Measurements from ENCODE around the gene PIGBOS1. TPM values are rescaled to one million over a fixed set of nuclear protein-coding genes. Genes with fewer than 3 reads are reported as not detected.

Gene PIGBOS1
- total and polyA plus RNA-seq, 9 of the 15 experiments (the other 6 are each of a cell fraction or from before 2014, with no cell fraction given) = 25.2 to 76.2 (median 46.0) TPM

DNA sequence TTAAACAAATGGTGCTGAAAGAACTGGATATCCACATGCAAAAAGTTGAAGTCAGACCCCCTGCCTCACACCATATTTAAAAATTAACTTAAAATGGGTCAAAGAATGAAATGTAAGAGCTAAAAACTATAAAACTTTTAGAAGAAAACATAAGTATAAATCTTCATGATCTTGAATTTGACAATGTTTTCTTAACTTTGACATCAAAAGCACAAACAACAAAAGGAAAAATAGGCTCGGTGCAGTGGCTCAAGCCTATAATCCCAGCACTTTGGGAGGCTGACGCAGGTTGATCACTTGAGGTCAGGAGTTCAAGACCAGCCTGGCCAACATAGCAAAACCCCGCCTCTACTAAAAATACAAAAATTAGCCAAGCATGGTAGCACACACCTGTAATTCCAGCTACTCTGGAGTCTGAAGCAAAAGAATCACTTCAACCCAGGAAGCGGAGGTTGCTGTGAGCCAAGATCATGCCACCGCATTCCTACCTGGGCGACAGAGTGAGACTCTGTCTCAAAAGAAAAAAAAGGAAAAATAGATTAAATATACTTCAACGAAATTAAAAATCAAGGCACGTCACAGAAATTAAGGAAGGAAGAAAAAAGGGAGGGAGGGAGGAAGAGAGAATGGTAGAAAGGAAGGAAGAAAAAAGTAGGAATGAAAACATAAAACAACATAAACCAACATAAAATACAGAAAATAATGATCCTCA, 30.8 kb downstream of the PIGBOS1 start (continued):
- TF ChIP-seq NKRF (IDR thresholded peaks at IDR 0.05; ENCODE audit: borderline replicate concordance) = 0 out of 2 replicates have a peak, but pooled peaks have one; percentile 13
- TF ChIP-seq KDM2B (CRISPR knock-in tag; IDR thresholded peaks at IDR 0.05) = no peak
- no peak for TF ChIP-seq ZBTB33 (CRISPR knock-in tag; IDR thresholded peaks at IDR 0.05)
- 0 out of 2 replicates have a peak, but pooled peaks have one; percentile 17 for TF ChIP-seq DNMT1 (IDR thresholded peaks at IDR 0.05)
- peak in 1 of 2 experiments; percentile 74; a peak in 3 of 4 replicates for TF ChIP-seq MLLT1 (IDR thresholded peaks at IDR 0.05)
- no peak for TF ChIP-seq KLF10 (CRISPR knock-in tag; IDR thresholded peaks at IDR 0.05)
- TF ChIP-seq MXD1 (CRISPR knock-in tag; IDR thresholded peaks at IDR 0.05; ENCODE audit: borderline replicate concordance, poor library complexity, severe bottlenecking) = no peak
- TF ChIP-seq ATF1 (CRISPR knock-in tag; IDR thresholded peaks at IDR 0.05) = no peak
- no peak for TF ChIP-seq ATF1 (tag; IDR thresholded peaks at IDR 0.05)
- TF ChIP-seq ARID2 (IDR thresholded peaks at IDR 0.05) = 0 out of 2 replicates have a peak, but pooled peaks have one; percentile 5
- no peak for TF ChIP-seq MEF2A (IDR thresholded peaks at IDR 0.05; ENCODE audit: control insufficient read depth, low read depth, low read length)
- TF ChIP-seq SNRNP70 (optimal IDR thresholded peaks at IDR 0.05; ENCODE audit: low read depth, low read length) = no peak
- TF ChIP-seq BACH1 (tag; IDR thresholded peaks at IDR 0.05) = no peak
- TF ChIP-seq STAG1 (CRISPR knock-in tag; IDR thresholded peaks at IDR 0.05; ENCODE audit: borderline replicate concordance) = no peak
- 0 out of 2 replicates have a peak, but pooled peaks have one; percentile 12 for TF ChIP-seq OTX1 (CRISPR knock-in tag; IDR thresholded peaks at IDR 0.05)
- TF ChIP-seq HNRNPL (IDR thresholded peaks at IDR 0.05; ENCODE audit: low read depth, low read length) = no peak
- TF ChIP-seq CSDE1 (IDR thresholded peaks at IDR 0.05) = 0 out of 4 replicates have a peak, but pooled peaks of 1 of the 2 experiments have one; percentile 17
- no peak for TF ChIP-seq MXI1 (IDR thresholded peaks at IDR 0.05; ENCODE audit: low read depth, low read length)
- TF ChIP-seq, protein P1, sequence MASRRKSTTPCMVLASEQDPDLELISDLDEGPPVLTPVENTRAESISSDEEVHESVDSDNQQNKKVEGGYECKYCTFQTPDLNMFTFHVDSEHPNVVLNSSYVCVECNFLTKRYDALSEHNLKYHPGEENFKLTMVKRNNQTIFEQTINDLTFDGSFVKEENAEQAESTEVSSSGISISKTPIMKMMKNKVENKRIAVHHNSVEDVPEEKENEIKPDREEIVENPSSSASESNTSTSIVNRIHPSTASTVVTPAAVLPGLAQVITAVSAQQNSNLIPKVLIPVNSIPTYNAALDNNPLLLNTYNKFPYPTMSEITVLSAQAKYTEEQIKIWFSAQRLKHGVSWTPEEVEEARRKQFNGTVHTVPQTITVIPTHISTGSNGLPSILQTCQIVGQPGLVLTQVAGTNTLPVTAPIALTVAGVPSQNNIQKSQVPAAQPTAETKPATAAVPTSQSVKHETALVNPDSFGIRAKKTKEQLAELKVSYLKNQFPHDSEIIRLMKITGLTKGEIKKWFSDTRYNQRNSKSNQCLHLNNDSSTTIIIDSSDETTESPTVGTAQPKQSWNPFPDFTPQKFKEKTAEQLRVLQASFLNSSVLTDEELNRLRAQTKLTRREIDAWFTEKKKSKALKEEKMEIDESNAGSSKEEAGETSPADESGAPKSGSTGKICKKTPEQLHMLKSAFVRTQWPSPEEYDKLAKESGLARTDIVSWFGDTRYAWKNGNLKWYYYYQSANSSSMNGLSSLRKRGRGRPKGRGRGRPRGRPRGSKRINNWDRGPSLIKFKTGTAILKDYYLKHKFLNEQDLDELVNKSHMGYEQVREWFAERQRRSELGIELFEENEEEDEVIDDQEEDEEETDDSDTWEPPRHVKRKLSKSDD (conservative IDR thresholded peaks at IDR 0.05; ENCODE audit: low read length) = no peak
- peak; percentile 23; the same call in 1 of the 2 replicates for TF ChIP-seq PHB2 (IDR thresholded peaks at IDR 0.05; ENCODE audit: low read depth)
